Heart right ventricle (tissue), 16 donors: ENCODE data around the gene SCRN1. TPM values are rescaled to one million over a fixed set of nuclear protein-coding genes. Genes with fewer than 3 reads are reported as not detected.

ENCODE experiments used
- ATAC-seq, 8 donors: fragments of 200-7000 bp; cut with Tn5 transposase; one replicate each; pipeline ENCODE4 v1.9.1; 2020; ENCODE audit warnings: mild to moderate bottlenecking in 8 of 8, moderate library complexity in 8 of 8, moderate number of reproducible peaks in 1 of 8
- DNase-seq, 2 donors: peaks; one replicate each; pipeline ENCODE4 v3.0.0-alpha.2; 2020
- H3K27ac ChIP-seq, 10 donors: fragments of 200-600 bp; sonication (generic) in 2 of 10; one replicate each; pipeline versions ENCODE4 v1.5.0 to v1.8.0; 2020 to 2022; ENCODE audit warnings: mild to moderate bottlenecking in 3 of 10
- H3K27me3 ChIP-seq, 7 donors: fragments of 200-600 bp; one replicate each; pipeline ENCODE4 v1.8.0; 2021 to 2022; ENCODE audit warnings: mild to moderate bottlenecking in 2 of 7
- H3K36me3 ChIP-seq, 9 donors: fragments of 200-600 bp; sonication (generic) in 1 of 9; one replicate each; pipeline versions ENCODE4 v1.5.0 to v1.8.0; 2020 to 2022; ENCODE audit warnings: mild to moderate bottlenecking in 2 of 9
- H3K4me1 ChIP-seq, 9 donors: fragments of 200-600 bp; sonication (generic) in 1 of 9; one replicate each; pipeline versions ENCODE4 v1.5.0 to v1.8.0; 2020 to 2022; ENCODE audit warnings: mild to moderate bottlenecking in 4 of 9
- H3K4me3 ChIP-seq, 10 donors: fragments of 200-600 bp; sonication (generic) in 2 of 10; one replicate each; pipeline versions ENCODE4 v1.5.0 to v1.8.0; 2020 to 2022; ENCODE audit warnings: mild to moderate bottlenecking in 7 of 10, moderate library complexity in 2 of 10
- H3K9me3 ChIP-seq, 11 donors: fragments of 200-600 bp in 10 of 11; sonication (generic) in 2 of 11; one replicate each; pipeline versions ENCODE4 v1.5.0 to v1.8.0; 2013 to 2022; ENCODE audit warnings: mild to moderate bottlenecking in 2 of 11, control low read depth in 1 of 11, moderate library complexity in 1 of 11
- WGBS, 2 donors: extraction: QIAGEN DNeasy Blood & Tissue Kit; methylation state at CpG; one replicate each; pipeline ENCODE4 v1.1.7; 2013; ENCODE audit warnings: inconsistent platforms in 1 of 2; 5-methylcytosine and 5-hydroxymethylcytosine counted together
- intact Hi-C, 10 donors: fragments of 100-400 bp; cut with DNase I; formaldehyde crosslinking; loops; one replicate each; pipeline versions ENCODE4 v1.11.1 to v1.14.2; 2022
- polyA plus RNA-seq, 2 donors: library from polyadenylated mRNA; stranded (reverse); fragments of 200-250 nt; gene quantifications; one replicate each; pipeline ENCODE4 v1.2.3, GENCODE V29; 2013
- total RNA-seq, 10 donors: library from RNA; stranded (reverse); fragmentation: NEBNext Ultra II Directional in 3 of 10; extraction: Animal tissue kit (Norgen Biotek cat#: 25700) in 3 of 10; gene quantifications; one replicate each; pipeline versions ENCODE4 v1.2.1 to v1.2.4, GENCODE V29; 2021 to 2023
- TF ChIP-seq, protein P1 (sequence below), 9 donors: fragments of 200-600 bp; sonication (generic) in 2 of 9; IDR thresholded peaks; one replicate each; pipeline versions ENCODE4 v1.5.0 to v1.8.0; 2021 to 2022; ENCODE audit warnings: antibody characterized with exemption in 9 of 9, mild to moderate bottlenecking in 5 of 9, moderate library complexity in 1 of 9
- donor health status: Arrhythmogenic right ventricular cardiomyopathy.
- donor health status: ischemic (EF 13 %, LVEDD 7.1; RV severe dilation, severe dysfunction).
- donor health status: healthy with polysubstance abuse.
- donor health status: DM: no; HTN: yes; CAD: no.
- donor health status: DM: no; HTN: no; CAD: no.
- donor health status: ischemic (EF 25% LVEDD 6.9; RV normal size, moderate dysfunction).
- donor health status: ischemic (EF 25% LVEDD 5.7; RV mildly dilated, moderate dysfunction).
- donor health status: healthy.
- donor health status: DM: yes; HTN: yes; CAD: no.
- donor health status: Ischemic cardiomyopathy.
- donor health status: ischemic (EF 35%, LVEDD 5.7; RV mildly dilated, moderate dysfunction).
- donor health status: nonischemic (EF 11% LVEDD 7.7; RV severe dilation, severe dysfunction).
- donor health status: DM: yes; HTN: yes; CAD: no.
- donor health status: PGD.
- donor health status: ischemic (EF 29% LVEDD 5.4; RV normal size, mild dysfunction).
- donor health status: nonischemic (EF 23%, LVEDD 6.1; RV moderate dilation, normal function).

Gene SCRN1
- total and polyA plus RNA-seq, 12 donors = 3.1 to 36.8 (median 20.5) TPM

DNA sequence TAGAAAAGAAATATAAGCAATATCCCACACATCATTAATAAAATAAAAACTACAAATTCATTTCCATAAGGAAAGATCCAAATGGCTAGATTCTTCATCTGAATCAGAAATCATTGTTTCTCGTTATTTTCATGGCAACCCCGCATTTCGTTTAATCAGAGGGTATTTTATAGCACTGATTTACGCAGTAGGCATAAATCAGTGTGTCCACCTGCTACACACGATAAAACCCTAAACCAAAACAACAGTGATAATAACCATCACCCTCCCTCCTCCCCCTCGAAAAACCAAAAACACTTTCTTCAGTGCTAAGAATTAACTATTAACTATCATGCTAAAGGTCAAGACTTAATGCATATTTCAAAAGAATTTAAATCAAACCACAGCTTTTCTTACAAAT is 20.4 kb upstream of the SCRN1 start:
- TF ChIP-seq, protein P1, sequence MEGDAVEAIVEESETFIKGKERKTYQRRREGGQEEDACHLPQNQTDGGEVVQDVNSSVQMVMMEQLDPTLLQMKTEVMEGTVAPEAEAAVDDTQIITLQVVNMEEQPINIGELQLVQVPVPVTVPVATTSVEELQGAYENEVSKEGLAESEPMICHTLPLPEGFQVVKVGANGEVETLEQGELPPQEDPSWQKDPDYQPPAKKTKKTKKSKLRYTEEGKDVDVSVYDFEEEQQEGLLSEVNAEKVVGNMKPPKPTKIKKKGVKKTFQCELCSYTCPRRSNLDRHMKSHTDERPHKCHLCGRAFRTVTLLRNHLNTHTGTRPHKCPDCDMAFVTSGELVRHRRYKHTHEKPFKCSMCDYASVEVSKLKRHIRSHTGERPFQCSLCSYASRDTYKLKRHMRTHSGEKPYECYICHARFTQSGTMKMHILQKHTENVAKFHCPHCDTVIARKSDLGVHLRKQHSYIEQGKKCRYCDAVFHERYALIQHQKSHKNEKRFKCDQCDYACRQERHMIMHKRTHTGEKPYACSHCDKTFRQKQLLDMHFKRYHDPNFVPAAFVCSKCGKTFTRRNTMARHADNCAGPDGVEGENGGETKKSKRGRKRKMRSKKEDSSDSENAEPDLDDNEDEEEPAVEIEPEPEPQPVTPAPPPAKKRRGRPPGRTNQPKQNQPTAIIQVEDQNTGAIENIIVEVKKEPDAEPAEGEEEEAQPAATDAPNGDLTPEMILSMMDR (IDR thresholded peaks at IDR 0.05) = no peak
- no peak for DNase-seq
- no peaks in the 10 kb centered on the region for H3K27me3 ChIP-seq
- H3K9me3 ChIP-seq = no peaks in the 10 kb centered on the region
- ATAC-seq = no peak
- no peak overlapping the region for H3K4me3 ChIP-seq
- peaks cover 0 to 21% (median 0%) of the 10 kb centered on the region in 9 donors for H3K36me3 ChIP-seq
- no peak overlapping the region for H3K27ac ChIP-seq
- intact Hi-C loops = no loop called here
- H3K4me1 ChIP-seq = no peaks in the 10 kb centered on the region
- WGBS, 2 donors = 90 to 93% methylated on average over 6 of the region's 6 CpGs

DNA sequence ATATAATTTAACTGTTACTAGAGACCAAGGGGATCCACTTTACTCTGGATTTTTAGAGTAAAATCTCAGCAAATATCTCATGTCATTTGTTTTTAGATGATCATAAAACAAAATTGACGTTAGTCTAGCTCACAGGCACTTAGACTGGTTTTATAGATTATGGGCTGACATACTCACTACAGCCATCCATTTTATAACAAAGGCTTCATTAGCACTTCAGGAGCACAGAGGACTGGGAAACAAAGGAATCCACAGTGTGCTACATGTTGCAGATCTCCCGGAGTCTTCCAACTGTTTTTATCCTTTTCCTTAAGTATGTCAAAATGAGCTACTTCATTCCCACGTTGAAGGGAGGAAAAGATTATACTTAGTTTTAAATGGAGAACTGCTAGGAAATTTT is 15.9 kb upstream of the SCRN1 start:
- no peak for ATAC-seq
- no peaks in the 10 kb centered on the region for H3K27me3 ChIP-seq
- no peak overlapping the region for H3K4me3 ChIP-seq
- WGBS, 2 donors = 56 to 68% methylated on average over 3 of the region's 3 CpGs
- TF ChIP-seq, protein P1 (IDR thresholded peaks at IDR 0.05) = no peak
- no peak for DNase-seq
- H3K27ac ChIP-seq = no peak overlapping the region
- no peaks in the 10 kb centered on the region for H3K36me3 ChIP-seq
- H3K4me1 ChIP-seq = no peaks in the 10 kb centered on the region
- intact Hi-C loops = no loop called here
- no peaks in the 10 kb centered on the region for H3K9me3 ChIP-seq

DNA sequence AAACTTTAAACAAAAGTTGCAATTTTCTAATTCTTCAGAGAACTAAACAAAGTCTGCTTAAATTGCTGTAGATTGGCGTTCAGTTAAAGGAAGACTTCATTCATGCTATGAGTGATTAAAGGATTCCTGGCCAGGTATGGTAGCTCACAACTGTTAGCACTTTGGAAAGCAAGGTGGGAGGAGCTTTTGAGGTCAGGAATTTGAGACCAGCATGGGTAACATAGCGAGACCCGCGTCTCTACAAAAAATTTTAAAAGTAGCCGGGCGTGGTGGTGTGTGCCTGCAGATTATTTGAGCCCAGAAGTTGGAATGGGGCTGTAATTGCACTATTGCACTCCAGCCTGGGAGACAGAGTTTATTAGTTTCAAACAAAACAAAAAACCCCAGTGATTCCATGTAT is 13.5 kb upstream of the SCRN1 start:
- ATAC-seq (no peak), DNase-seq (no peak)
- intact Hi-C loops = no loop called here
- no peaks in the 10 kb centered on the region for H3K36me3 ChIP-seq
- WGBS, 2 donors = 69 to 78% methylated on average over 6 of the region's 6 CpGs
- no peak overlapping the region for H3K27ac ChIP-seq
- no peaks in the 10 kb centered on the region for H3K9me3 ChIP-seq
- H3K4me1 ChIP-seq = no peaks in the 10 kb centered on the region
- TF ChIP-seq, protein P1 (IDR thresholded peaks at IDR 0.05) = no peak
- no peaks in the 10 kb centered on the region for H3K27me3 ChIP-seq
- no peak overlapping the region for H3K4me3 ChIP-seq

DNA sequence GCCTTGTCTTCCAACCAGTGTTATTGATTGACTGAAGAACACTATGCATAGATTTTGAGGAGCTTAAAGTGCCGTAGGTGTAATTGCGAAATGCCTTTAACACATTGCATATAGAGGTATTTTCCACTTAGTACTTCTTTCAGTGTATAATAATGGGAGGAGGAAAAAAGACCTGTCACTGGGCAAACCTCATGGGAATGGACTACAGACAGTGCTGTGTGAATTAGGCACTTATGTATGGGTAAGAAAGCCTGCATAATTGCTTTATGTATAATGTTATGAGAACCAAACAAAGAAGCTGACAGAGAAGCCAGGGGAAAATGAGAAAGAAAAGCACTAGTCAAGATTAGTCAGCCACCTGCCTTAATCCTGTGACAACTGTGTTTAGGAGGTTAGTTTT is 12.4 kb upstream of the SCRN1 start:
- TF ChIP-seq, protein P1 (IDR thresholded peaks at IDR 0.05) = no peak
- Histone ChIP-seq H3K4me1 (no peaks in the 10 kb centered on the region), H3K9me3 (peaks cover 0 to 1% (median 0%) of the 10 kb centered on the region in 11 donors), H3K36me3 (no peaks in the 10 kb centered on the region), H3K27ac (no peak overlapping the region), H3K27me3 (no peaks in the 10 kb centered on the region), H3K4me3 (no peak overlapping the region)
- intact Hi-C loops = no loop called here
- DNase-seq (no peak), ATAC-seq (no peak)
- WGBS, 2 donors = 97% methylated on average over 2 of the region's 2 CpGs

DNA sequence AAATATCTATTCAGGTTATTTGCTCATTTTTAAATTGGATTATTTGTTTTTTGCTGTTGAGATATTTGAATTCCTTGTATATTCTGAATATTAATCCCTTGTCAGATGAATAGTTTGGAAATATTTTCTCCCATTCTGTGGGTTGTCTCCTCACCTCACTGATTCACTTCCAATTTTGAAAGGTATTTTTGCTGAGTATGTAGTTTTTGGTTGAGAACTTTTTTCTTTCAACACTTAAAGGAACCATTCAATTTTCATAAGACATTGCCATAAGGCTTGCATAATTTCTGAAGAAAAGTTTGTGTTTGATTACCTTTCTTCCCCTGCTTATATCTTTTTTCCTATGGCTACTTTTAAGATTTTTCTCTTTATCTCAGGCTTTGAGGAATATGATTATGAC is 8.9 kb upstream of the SCRN1 start:
- intact Hi-C loops = no loop called here
- Histone ChIP-seq H3K4me3 (no peak overlapping the region), H3K27me3 (no peaks in the 10 kb centered on the region)

More for the DNA sequence above, 8.9 kb upstream of the SCRN1 start:
- Histone ChIP-seq H3K27ac (no peak overlapping the region), H3K36me3 (no peaks in the 10 kb centered on the region), H3K9me3 (peaks cover 0 to 30% (median 23%) of the 10 kb centered on the region in 11 donors), H3K4me1 (no peaks in the 10 kb centered on the region)
- TF ChIP-seq, protein P1 (IDR thresholded peaks at IDR 0.05) = no peak
- ATAC-seq = no peak
- no peak for DNase-seq
